ENCODE data around the gene WNT7B.

The WNT7B gene

GRCh38 chr22:45972091-45972888 is 4.7 kb downstream of the WNT7B start:
- no peak for TF ChIP-seq EZH2 (IDR thresholded peaks at IDR 0.05)
- TF ChIP-seq POLR2AphosphoS5 (IDR thresholded peaks at IDR 0.05; ENCODE audit: borderline replicate concordance, low read depth, low read length) = no peak
- no peak for TF ChIP-seq FOXP2 (optimal IDR thresholded peaks at IDR 0.05; ENCODE audit: control extremely low read depth, extremely low read length, insufficient read depth)
- no peak for DNase-seq (ENCODE audit: low read depth, low spot score)
- Histone ChIP-seq H3K9ac (ENCODE audit: insufficient read length) (no peak overlapping the region), H3K9me3 (ENCODE audit: low read depth, low read length) (no peaks in the 10 kb centered on the region), H3K4me3 (no peak overlapping the region), H3K27ac (no peak overlapping the region), H3K36me3 (ENCODE audit: insufficient read depth, low read length) (no peaks in the 10 kb centered on the region)

DNA sequence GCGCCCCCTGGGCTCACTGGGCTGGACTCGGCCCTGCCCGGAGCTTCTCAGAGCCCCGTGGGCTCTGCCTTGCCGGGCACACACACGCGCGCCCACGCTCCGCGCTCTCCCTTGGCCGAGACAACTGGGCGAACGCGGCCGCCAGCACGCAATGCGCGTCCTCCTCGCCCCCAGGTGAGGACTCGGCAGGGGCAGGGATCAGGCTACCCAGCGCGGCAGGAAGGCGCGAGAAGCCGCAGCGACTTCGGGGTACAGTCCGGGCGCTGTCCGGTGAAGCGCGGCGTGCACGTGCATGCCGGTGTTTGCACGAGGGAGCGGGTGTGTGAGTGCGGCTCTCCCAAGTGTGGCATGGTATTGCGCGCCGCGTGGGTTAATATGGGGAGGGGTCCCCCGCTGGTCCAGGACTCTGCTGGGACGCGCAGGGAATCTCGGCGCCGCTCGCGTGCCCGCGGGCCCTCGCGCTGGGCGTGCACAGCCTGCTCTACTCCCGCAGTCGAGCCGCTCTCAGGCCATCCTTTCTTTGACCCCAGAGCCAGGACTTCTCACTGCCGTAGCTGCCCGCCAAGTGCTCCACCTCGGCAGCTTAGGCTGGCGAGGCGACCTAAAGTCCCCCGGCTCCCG is 5.4 kb downstream of the WNT7B start:
- Histone ChIP-seq H3K9ac (ENCODE audit: insufficient read length) (no peak overlapping the region), H3K36me3 (ENCODE audit: insufficient read depth, low read length) (no peaks in the 10 kb centered on the region), H3K4me3 (no peak overlapping the region), H3K9me3 (ENCODE audit: low read depth, low read length) (no peaks in the 10 kb centered on the region), H3K27ac (no peak overlapping the region)
- DNase-seq (ENCODE audit: low read depth, low spot score) = no peak
- TF ChIP-seq POLR2AphosphoS5 (IDR thresholded peaks at IDR 0.05; ENCODE audit: borderline replicate concordance, low read depth, low read length) (no peak), FOXP2 (optimal IDR thresholded peaks at IDR 0.05; ENCODE audit: control extremely low read depth, extremely low read length, insufficient read depth) (no peak), EZH2 (IDR thresholded peaks at IDR 0.05) (no peak)

- Histone ChIP-seq H3K9ac (ENCODE audit: insufficient read length) (no peak overlapping the region), H3K27ac (no peak overlapping the region), H3K4me3 (0 out of 2 replicates have a peak overlapping the region, but pooled peaks have one; percentile 30)
Measured at GRCh38 chr22:45970705-45971407, 6.1 kb downstream of the WNT7B start.

DNA sequence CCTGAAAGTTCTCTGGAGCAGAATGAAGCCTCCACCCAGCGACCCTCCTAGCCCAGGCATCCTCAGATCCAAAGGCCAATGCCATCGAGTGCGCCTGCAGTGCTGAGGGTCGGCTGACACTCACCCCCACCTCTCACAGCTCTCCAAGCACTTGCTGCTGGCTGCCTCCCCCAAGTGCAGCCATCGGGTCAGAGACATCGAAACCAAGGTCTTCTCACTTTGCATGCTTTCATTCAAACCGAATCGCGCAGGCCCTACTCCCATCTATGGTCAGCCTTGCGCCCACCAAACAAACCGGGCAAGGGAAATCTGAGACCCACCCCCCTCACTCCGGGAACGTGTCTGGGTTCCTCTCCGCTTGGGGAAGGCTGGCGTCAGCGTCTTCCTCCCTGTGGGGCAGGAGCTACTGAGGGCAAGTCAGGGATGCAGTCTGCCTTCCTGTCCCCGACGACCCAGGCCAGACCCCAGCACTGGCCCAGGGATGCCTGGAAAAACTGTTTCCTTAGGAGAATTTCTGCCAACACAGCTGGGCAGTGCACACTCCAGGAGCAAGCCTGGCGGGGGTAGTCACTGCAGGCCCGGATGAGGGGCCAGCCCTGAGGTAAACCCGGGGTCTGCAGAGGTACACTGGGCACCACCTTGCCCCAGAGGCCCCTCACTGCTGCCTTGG is 7.0 kb downstream of the WNT7B start:
- H3K4me3 ChIP-seq = no peak overlapping the region
- TF ChIP-seq POLR2AphosphoS5 (IDR thresholded peaks at IDR 0.05; ENCODE audit: borderline replicate concordance, low read depth, low read length) (no peak), FOXP2 (optimal IDR thresholded peaks at IDR 0.05; ENCODE audit: control extremely low read depth, extremely low read length, insufficient read depth) (no peak), EZH2 (IDR thresholded peaks at IDR 0.05) (no peak)

More at GRCh38 chr22:45970705-45971407, 6.1 kb downstream of the WNT7B start:
- DNase-seq (ENCODE audit: low read depth, low spot score) = no peak
- Histone ChIP-seq H3K9me3 (ENCODE audit: low read depth, low read length) (no peaks in the 10 kb centered on the region), H3K36me3 (ENCODE audit: insufficient read depth, low read length) (no peaks in the 10 kb centered on the region)
- TF ChIP-seq FOXP2 (optimal IDR thresholded peaks at IDR 0.05; ENCODE audit: control extremely low read depth, extremely low read length, insufficient read depth) (no peak), POLR2AphosphoS5 (IDR thresholded peaks at IDR 0.05; ENCODE audit: borderline replicate concordance, low read depth, low read length) (no peak), EZH2 (IDR thresholded peaks at IDR 0.05) (peak; percentile 60)

DNA sequence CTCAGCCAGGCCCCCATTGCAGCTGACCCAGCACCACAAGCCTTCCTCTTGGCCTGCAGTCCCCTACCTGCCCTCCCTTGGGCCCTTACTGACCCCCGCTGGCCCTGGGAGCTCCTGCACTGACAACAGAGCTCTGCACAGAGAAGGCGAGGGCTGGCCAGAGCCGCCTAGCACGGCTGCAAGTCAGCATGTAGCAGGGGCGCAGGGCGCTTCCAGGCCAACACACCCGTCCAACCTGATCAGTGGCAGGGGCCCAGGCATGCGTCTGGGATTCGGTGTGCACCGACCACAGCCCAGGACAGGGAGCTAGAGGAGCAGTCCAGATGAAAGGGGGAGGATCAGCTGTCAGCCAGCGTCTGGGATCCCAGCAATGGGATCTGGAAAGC is 7.6 kb downstream of the WNT7B start:
- Histone ChIP-seq H3K9ac (ENCODE audit: insufficient read length) (no peak overlapping the region), H3K4me3 (no peak overlapping the region), H3K27ac (no peak overlapping the region), H3K9me3 (ENCODE audit: low read depth, low read length) (no peaks in the 10 kb centered on the region), H3K36me3 (ENCODE audit: insufficient read depth, low read length) (no peaks in the 10 kb centered on the region)
- no peak for DNase-seq (ENCODE audit: low read depth, low spot score)
- no peak for TF ChIP-seq FOXP2 (optimal IDR thresholded peaks at IDR 0.05; ENCODE audit: control extremely low read depth, extremely low read length, insufficient read depth)
- no peak for TF ChIP-seq EZH2 (IDR thresholded peaks at IDR 0.05)
- TF ChIP-seq POLR2AphosphoS5 (IDR thresholded peaks at IDR 0.05; ENCODE audit: borderline replicate concordance, low read depth, low read length) = no peak

More for the DNA sequence above, 7.0 kb downstream of the WNT7B start:
- no peak for DNase-seq (ENCODE audit: low read depth, low spot score)
- H3K9ac ChIP-seq (ENCODE audit: insufficient read length) = no peak overlapping the region
- no peaks in the 10 kb centered on the region for H3K9me3 ChIP-seq (ENCODE audit: low read depth, low read length)
- H3K36me3 ChIP-seq (ENCODE audit: insufficient read depth, low read length) = no peaks in the 10 kb centered on the region
- H3K27ac ChIP-seq = no peak overlapping the region

DNA sequence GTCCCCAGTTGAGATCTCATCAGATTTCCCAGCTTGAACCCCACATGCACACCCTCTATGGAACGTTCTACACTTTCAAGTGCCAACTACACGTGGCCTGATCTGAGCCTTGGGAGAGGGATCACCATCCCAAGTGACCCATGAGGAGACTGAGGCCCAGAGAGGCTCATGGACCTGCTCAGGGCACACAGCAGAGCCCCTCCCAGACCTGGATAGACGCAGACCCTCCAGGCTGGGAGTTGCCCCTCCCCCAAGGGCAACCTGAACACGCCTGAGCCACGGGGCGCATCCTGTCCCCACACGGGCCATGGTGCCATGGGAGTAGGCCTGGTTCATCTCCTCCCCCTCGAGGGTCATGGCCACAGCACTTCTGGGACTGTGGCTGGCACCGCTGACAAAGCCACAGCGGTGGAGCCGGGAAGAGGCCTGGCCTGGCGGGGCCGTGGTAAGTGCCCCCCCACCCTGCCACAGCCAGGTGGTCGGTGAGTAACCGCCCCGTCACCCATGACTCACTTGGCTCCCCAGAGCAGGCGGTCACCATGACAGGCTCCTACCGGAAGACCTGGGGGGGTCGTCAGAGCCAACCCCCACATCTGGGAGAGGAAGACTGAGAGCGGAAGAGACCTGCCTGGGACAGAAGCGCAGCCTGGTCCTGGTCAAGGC is 8.1 kb downstream of the WNT7B start:
- no peak overlapping the region for H3K9ac ChIP-seq (ENCODE audit: insufficient read length)
- no peak for DNase-seq (ENCODE audit: low read depth, low spot score)

GRCh38 chr22:45968003-45968650 is 8.8 kb downstream of the WNT7B start:
- no peaks in the 10 kb centered on the region for H3K9me3 ChIP-seq (ENCODE audit: low read depth, low read length)
- TF ChIP-seq EZH2 (IDR thresholded peaks at IDR 0.05) (no peak), FOXP2 (optimal IDR thresholded peaks at IDR 0.05; ENCODE audit: control extremely low read depth, extremely low read length, insufficient read depth) (no peak), POLR2AphosphoS5 (IDR thresholded peaks at IDR 0.05; ENCODE audit: borderline replicate concordance, low read depth, low read length) (no peak)
- H3K9ac ChIP-seq (ENCODE audit: insufficient read length) = no peak overlapping the region
- no peak for DNase-seq (ENCODE audit: low read depth, low spot score)
- no peak overlapping the region for H3K4me3 ChIP-seq
- no peaks in the 10 kb centered on the region for H3K36me3 ChIP-seq (ENCODE audit: insufficient read depth, low read length)
- no peak overlapping the region for H3K27ac ChIP-seq

More for the DNA sequence above, 8.1 kb downstream of the WNT7B start:
- Histone ChIP-seq H3K4me3 (no peak overlapping the region), H3K27ac (no peak overlapping the region), H3K36me3 (ENCODE audit: insufficient read depth, low read length) (no peaks in the 10 kb centered on the region), H3K9me3 (ENCODE audit: low read depth, low read length) (no peaks in the 10 kb centered on the region)
- TF ChIP-seq POLR2AphosphoS5 (IDR thresholded peaks at IDR 0.05; ENCODE audit: borderline replicate concordance, low read depth, low read length) (no peak), EZH2 (IDR thresholded peaks at IDR 0.05) (no peak), FOXP2 (optimal IDR thresholded peaks at IDR 0.05; ENCODE audit: control extremely low read depth, extremely low read length, insufficient read depth) (no peak)
